SHP77 (cell line): Measurements from ENCODE around the gene NAV2.
A peak's percentile ranks its signal among the peaks of the same experiment; 100 is the strongest.
"Not testable (repeated sequence)": the region's sequence is repeated elsewhere in the genome, so short reads cannot be mapped to it uniquely, and the experiment has no call there.

Experiments used
- DNase-seq, 2 experiments: peaks; one replicate each; lab custom pipeline; 2025; lab: John Stamatoyannopoulos, UW

The NAV2 gene

DNA sequence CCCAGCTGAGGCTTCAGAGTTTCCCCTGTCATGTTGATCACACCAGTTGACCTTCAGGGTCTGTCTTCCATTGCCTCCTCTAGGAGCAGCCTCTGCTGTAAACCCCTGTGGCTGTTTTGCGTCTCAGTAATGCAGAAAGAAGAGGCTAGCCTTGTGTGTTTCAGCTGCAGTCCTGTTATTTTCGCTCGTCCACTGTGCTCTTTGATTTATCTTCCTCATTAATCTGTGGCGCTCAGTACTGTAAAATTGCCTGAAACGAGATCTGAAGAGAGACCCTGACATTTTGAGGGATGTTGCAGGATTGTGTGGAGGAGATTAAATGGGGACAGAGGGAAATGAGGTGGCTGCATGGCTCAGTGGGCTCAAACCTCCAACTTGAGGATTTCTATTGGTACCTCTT, 283.9 kb downstream of the NAV2 start:
- no peak for DNase-seq

DNA sequence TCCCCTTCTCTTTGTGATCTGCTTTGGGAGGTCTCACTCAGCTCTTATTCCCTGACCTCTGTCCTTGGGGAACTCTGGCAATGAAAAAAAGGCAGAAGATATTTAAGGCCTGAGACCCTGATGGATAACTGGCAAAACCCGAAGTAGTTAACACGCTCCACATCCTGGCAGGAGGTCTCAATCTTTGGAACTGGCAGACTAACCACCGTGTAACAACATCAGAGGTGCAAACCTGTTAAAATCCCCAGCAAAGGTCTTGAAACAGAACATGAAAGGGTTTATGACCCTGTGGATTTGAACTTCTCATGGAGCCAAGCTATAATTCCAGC, 287.3 kb downstream of the NAV2 start:
- no peak for DNase-seq

DNA sequence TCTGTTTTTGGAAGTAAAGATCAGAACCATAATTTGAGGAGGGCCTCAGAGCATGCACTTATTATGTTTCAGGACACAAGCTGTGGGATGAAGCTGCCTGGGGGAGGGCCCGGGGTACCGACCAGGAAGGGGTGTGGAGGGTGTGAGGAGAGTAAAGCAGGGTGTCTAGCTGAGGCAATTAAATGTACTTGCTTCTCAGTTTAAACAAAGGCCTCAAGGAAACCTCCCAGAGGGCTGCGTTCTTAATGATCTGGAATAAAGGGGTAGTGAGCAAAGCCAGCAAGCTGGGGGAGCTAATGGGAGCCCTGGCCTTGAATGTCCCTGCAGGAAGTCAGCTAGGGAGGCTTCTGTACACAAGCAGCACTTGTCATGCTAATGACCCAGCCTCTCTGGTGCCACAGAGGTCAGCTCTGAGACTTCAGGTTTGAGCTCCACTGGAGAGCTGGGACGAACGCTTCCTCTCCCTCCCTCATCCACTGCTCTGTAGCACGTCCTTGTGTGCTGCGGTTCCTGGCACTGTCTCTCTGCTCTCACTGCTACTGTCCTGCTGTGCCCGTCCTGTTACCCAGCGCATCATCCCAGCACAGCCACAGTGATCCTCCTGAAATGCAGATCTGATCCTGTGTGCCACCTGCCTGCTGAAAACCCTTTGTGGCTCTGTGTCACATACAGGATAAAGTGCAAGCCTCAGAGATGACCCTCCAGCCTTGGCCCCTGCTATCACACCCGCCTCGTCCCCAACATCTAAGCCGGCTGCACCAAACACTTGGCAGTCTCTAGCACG, 287.9 kb downstream of the NAV2 start:
- peak; percentile 21 to 61 for DNase-seq

- no peak for DNase-seq
Measured at GRCh38 chr11:20002312-20003216, 289.9 kb downstream of the NAV2 start.

DNA sequence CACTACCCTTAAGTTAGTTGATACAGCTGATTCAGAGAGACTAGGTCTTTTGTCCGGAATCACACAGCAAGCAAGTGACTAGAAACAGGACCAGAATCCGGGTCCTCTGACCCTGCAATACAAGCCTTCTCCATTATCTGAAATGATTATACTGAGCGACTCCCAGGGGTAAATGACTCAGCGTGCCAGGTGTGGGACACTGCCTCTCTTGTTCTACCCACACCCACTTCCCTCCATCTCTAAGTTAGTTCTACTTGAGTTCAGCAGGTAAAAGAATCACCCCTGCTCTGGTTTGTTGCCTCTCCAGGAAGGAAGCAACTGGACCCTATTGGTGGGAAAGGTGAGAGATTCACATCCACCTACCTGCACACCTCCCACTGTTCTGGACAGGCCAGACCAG, 290.7 kb downstream of the NAV2 start:
- DNase-seq: no peak

- no peak for DNase-seq
Measured at GRCh38 chr11:20004866-20005265, 292.2 kb downstream of the NAV2 start.

DNA sequence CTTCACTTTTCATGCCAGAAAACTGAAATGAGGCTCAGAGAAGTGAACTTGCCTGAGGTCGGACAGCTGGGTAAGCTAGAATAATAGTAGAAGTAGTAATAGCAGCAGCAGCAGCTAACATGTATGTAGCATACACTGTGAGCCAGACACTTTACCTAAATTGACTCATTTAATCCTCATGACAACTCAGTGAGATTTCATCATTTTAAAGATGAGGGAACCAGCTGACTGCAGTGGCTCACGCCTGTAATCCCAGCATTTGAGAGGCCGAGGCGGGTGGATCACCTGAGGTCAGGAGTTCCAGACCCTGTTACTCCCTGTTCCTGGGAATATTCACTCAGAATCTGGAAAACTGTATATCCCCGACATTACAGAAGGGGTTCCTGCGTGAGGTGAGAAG, 293.1 kb downstream of the NAV2 start:
- DNase-seq: no peak

DNA sequence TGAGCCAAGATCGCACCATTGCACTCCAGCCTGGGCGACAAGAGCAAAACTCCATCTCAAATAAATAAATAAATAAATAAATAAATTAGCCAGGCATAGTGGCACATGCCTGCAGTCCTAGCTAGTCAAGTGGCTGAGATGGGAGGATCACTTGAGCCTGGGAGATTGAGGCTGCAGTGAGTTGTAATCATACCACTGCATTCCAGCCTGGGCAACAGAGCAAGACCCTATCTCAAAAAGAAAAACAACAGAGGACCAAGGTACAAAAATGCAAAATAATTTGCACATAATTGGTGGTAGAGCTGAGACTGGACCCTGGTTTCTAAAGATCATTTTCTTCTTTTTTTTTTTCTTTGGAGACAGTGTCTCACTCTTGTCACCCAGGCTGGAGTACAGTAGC, 294.0 kb downstream of the NAV2 start:
- not testable (repeated sequence) for DNase-seq

GRCh38 chr11:20007386-20007785, 294.7 kb downstream of the NAV2 start:
- DNase-seq: no peak

DNA sequence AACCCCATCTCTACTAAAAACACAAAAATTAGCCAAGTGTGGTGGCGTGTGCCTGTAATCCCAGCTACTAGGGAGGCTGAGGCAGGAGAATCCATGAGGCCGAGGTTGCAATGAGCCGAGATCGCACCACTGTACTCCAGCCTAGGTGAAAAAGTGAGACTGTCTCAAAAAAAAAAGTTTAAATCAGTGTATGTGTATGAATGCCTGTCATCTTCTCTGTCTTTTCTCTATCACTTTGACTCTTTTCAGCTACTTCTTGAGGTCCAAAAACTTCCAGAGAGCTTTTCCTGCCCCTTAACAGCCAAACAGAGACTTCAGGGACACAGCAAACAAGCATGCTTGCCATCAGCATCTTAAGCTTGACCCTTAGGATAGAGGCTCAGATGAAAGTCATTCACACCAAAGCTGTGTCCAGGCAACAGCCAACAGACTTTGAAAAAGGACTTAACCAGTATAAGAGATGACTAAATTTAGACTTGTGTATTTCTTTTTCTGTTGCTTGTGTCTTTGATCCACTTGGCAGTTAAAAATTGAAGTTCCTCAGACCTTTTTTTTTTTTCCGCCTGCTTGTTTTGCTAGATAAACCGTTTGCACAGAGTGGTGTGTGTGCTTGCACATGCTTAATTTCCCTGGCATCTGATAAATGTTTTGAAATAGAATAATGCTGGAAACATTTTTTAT, 295.7 kb downstream of the NAV2 start:
- DNase-seq: no peak

DNA sequence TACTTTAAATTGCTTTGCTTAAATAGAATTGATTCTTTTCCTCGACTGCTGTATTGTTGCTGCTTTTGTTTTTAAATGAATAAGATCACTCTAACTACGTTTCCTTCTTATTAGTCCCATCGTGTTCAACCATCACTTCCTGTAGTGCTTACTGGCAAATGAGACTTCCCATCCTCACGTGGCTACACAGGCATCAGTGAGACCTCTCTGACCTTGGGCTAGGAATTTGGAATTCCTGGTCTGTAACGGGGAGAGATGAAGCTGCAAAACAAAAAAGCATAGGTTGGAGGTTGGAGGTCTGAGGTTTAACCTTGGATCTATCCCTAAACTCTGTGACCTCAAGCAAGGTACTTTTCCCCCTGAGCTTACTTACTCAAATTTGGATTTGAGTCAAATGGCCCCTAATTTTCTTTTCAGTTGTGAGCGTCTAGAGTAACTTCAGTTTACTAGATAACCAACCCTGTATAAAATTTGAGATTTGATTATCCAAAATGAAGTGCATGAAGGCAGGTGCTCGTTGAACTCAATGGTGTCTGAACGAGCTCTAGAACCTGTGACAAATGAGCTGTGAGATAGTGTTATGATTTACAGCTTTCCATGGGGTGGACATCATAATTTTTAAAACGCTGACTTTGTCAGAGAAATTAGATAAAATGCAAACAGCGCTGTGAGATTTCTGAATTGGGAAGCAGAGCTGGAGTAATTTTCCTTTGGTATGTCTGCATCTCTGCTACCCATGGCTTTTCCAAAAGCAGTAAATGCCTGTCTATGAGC, 296.4 kb downstream of the NAV2 start:
- no peak for DNase-seq

DNA sequence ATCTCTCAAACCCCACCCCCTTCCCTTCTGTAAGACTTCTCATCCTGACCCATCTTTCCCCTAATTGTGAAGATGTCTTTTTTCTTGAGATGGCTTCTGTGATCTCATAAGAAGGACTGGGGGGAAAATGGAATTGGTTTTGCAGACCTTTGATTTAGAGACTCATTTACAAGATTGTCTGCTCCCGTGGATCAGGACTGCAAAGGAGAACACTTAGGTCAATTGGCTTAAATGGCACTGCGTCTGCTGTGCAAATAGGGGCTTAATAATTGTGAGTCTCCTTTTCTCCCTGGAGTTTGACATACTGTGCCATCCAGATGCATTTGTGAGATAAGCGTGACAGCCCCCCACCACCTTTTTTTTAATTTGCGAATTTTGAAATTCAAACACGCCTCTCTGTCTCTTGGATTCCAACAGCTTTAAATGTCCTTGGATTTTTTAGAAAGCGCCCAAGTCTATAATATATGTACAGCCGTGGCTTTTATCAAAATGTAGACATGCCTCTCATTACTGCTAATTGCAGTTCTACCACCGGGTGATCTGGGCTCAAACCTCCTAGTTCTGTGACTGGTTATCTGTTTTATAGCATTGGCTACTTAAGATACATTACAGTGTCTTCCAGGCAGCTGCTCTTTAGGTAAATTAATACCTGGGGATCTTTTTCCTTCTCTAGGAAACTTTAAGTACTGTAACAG, 297.7 kb downstream of the NAV2 start:
- no peak for DNase-seq

GRCh38 chr11:20010851-20011225, 298.2 kb downstream of the NAV2 start:
- no peak for DNase-seq

- no peak for DNase-seq
Measured at GRCh38 chr11:20011307-20011951, 298.8 kb downstream of the NAV2 start.

DNA sequence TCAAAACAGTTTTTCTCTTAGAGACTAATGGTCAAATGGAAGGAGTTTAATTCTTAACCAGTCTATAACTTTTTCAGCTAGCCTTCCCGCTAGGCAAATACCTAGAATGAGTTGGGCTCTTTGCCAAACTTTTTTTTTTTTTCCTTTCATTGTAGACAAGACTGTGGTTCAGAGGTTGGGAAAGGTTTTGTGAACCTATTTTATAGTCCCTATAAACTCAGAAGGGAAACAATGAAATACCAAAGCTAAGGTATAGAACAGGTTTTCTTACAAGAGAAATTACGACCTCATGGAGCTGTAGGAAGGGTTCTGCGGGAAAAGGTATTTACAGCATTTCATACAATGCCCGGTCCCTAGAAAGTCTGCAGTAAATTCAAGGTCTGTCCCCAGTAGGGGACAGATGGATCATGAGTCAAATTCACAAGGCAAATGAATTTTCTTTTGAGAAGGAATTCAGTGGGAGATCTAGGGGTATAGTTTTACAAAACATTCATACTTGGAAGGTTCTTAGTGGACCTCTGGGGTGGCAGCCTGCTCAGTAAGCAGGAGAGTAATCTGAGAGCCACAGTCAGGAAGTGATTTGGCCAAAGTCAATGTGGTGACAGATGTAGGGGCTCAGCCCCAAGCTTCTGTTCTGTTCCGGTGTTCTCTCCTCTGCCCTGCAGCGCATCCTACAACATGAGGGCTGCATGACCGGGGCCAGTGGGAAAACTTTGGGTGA, 300.9 kb downstream of the NAV2 start:
- DNase-seq: peak; percentile 15 to 35

DNA sequence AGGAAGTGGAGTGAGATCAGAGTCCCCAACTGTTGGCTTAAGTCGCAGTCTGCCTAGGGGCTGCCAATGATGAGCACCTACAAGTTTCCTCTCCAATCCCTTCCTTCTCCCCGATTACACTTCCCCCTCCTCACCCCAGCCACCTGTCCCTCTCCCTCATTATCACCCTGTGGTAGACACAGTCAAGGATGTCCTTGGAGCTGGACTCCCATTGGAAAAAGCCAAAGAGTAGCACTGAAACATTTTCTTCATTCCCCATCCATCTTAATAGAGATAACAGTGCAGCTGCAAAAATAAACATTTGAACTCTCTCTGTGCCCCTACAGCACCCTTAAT, 301.4 kb downstream of the NAV2 start:
- DNase-seq: no peak

DNA sequence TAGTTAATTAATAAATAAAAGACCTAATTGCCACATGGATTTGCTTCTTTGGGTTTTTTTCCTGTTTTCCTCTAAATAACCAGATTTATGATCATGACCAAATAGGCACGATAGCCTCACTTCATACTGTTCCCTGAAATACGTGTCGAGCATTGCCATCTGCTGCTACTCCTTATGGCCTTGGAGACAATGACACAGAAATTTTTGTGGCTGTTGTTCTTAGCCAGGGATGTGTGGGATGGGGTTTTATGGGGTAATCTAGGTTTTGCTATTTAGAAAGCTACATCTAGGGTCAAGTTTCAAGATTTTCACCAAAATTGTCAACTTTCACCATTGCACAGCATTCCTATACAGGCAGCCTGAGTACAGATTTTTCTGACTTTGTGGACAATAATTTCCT, 302.5 kb downstream of the NAV2 start:
- no peak for DNase-seq

DNA sequence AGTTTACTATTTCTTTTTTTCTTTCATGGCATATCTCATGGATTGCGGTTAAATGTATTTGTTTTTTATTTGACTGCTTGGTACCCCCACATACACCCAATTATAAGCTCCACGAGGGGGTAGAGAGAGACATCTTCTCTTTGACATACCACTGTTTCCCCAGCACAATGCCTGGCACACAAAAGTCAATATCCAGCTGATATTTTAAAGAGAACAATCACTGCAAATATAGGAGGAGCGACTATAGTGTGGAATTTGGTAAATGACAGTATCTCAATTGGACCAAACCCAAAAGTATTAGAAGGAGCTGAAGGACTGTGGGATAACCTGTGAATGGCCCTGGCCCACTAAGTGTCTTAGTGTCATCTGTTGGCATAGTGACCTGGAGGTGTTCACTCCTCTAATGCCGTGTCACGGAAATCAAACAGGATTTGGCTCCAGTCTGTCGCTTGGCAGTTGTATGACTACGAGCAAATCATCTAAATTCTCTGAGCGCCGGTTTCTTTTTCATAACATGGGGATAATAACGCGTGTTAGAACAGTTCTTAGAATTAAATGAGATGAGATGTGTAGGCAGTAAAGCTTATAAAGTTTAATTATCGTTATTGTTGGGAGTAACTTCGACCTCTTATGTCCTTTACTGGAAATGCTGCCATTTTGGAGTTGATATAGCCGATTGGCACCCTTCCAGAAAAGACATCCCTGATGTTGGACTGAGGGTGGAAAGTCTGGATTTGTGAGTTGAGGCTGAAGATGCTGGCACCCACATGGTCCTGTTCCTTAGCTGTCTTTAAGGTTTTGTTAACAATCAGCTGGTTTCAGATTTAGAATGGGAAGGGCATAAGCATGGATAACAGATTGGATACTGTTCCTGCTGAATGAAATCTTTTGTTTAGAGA, 303.1 kb downstream of the NAV2 start:
- peak; percentile 17 to 51 for DNase-seq

- DNase-seq: no peak
Measured at GRCh38 chr11:20016526-20016925, 303.9 kb downstream of the NAV2 start.
